Tibial nerve (tissue), 4 donors: ENCODE measurements around the gene GJB1.

Source experiments
- CTCF ChIP-seq, 5 experiments: fragments of 200-600 bp in 3 of 5; fragments of 450-650 bp in 2 of 5; sonication (generic) in 3 of 5; IDR thresholded peaks; one replicate each; pipeline ENCODE4 v1.5.1; 2016 to 2019; ENCODE audit warnings: antibody characterized with exemption in 5 of 5, mild to moderate bottlenecking in 3 of 5, moderate library complexity in 2 of 5
- EP300 ChIP-seq, 2 donors: sonication (generic); formaldehyde crosslinking; IDR thresholded peaks; one replicate each; pipeline ENCODE4 v1.6.1; 2017; ENCODE audit warnings: antibody characterized with exemption in 2 of 2, mild to moderate bottlenecking in 1 of 2

DNA sequence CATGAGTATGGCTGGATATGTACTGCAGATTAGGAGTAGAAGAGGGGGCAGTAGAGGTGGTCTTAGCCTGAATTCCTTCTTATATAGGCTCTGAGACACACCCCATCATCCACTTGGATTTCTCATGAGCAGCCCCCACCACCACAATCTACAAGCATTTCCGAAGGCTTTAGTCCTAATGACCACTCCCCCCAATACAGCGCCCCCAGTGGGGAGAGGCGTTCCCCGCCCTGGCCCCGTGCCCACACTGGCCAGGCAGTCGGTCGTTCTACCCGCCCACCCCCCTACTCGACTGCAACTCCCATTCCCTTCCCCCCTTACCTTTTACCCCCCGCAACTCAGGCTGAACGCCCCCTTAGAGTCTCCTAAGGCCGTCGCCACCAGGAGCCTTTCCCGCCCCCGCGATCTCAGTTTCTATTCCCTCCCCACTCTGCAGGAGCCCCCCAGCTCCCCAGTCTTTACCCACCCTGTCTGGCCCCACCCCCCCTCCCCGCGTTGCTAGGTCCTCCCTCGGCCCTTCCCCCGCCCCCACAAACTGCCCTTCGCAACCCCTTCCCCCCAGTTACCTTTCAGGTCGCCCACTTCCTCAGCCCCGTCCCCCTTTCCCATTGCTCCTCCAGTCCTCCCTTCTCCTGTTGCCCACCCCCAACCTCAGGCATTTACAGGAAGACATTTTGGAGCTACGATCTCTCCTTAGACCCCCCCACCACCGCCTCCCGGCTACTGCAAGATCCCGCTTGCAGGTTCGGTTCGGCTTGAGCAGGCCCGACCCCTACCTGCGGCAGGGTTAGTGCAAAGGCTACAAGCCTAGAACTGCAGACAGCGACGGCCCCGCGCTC is 30.4 kb downstream of the GJB1 start:
- TF ChIP-seq EP300 (IDR thresholded peaks at IDR 0.05) = no peak
- peak in 4 of 5 experiments; percentile 19 to 49 (median 34) for TF ChIP-seq CTCF (IDR thresholded peaks at IDR 0.05)
